ENCODE measurements around the gene LRMDA. TPM values are rescaled to one million over a fixed set of nuclear protein-coding genes. Genes with fewer than 3 reads are reported as not detected.

The LRMDA gene
- polyA plus RNA-seq, 1 donor (not counting 4 experiments of a cell fraction or from before 2014, with no cell fraction given) = not detected

DNA sequence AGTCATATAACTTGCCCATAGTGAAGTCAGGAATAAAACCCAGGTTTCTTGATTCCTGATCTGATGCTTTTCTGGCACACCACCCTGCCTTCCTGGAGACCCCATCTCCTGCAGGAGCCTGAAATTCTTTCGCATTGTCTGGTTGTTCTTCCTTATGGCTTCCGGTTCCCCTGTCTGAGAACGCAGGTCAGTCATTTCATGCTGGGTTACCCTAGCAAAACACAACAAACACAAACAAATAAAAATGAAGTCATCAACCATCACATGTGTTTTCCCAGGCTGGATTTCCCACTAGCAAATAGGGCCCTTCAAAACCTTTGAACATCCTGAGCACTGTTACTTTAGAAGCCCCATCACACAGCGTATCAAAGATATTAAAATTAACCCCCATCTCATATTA lies 569.6 kb downstream of the LRMDA start:
- no peak for TF ChIP-seq EZH2 (IDR thresholded peaks at IDR 0.05; ENCODE audit: low read length)
- TF ChIP-seq CTCF (optimal IDR thresholded peaks at IDR 0.05 in 1 of 3, IDR thresholded peaks at IDR 0.05 in 1 of 3, conservative IDR thresholded peaks at IDR 0.05 in 1 of 3; ENCODE audit: extremely low read depth in 1 of 3, insufficient read depth in 2 of 3, low read length in 3 of 3) = no peak

DNA sequence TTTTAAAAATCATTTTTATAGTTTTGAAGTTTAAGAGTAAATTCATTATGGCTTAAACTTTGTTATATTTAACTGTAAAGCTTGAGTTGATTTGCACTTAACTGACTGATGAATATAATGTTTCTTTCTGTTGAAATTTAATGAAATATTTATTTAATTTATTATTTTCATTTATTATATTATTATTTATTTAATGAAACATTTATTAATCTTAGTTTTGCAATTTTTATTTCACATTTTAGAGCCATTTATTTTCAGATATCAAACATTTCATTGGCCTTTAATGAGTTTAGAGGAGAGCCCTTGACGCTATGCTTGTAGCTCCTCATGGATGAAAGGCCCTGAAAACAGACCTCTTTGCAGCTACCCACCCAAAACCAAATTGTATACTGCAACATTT lies 570.0 kb downstream of the LRMDA start:
- FAIRE-seq (no peak), DNase-seq (ENCODE audit: low read depth, low spot score) (no peak)
- H3K27me3 ChIP-seq (ENCODE audit: control insufficient read depth, extremely low read depth, insufficient read depth, low read length) = no peaks in the 10 kb centered on the region
- H3K9me1 ChIP-seq (ENCODE audit: control insufficient read depth, extremely low read depth, insufficient read depth, low read length) = no peaks in the 10 kb centered on the region
- H3K4me2 ChIP-seq (ENCODE audit: control insufficient read depth, extremely low read depth, insufficient read depth, low read depth, low read length) = no peak overlapping the region
- H4K20me1 ChIP-seq (ENCODE audit: control insufficient read depth, extremely low read depth, insufficient read depth, low read length) = no peaks in the 10 kb centered on the region
- dilution Hi-C loops (cut with MboI; ENCODE audit: extremely low pct_ligation_motif_present, low sequenced_read_pairs) = no loop called here
- H3K79me2 ChIP-seq (ENCODE audit: control insufficient read depth, insufficient read depth, low read length) = no peaks in the 10 kb centered on the region
- H3K36me3 ChIP-seq (ENCODE audit: control insufficient read depth in 2 of 2, extremely low read depth in 1 of 2, insufficient read depth in 2 of 2, low read length in 2 of 2) = no peaks in the 10 kb centered on the region
- no peaks in the 10 kb centered on the region for H3K4me1 ChIP-seq (ENCODE audit: control insufficient read depth, extremely low read depth, insufficient read depth, low read length)
- no peak overlapping the region for H3K9ac ChIP-seq (ENCODE audit: control insufficient read depth, extremely low read depth, insufficient read depth, low read length)
- no peak overlapping the region for H3K27ac ChIP-seq (ENCODE audit: control insufficient read depth, insufficient read depth, low read length)
- H3K9me3 ChIP-seq (ENCODE audit: control insufficient read depth, low read depth, low read length) = no peaks in the 10 kb centered on the region
- no peak overlapping the region for H2AFZ ChIP-seq (ENCODE audit: control insufficient read depth, low read length)
- TF ChIP-seq CTCF (optimal IDR thresholded peaks at IDR 0.05 in 1 of 3, IDR thresholded peaks at IDR 0.05 in 1 of 3, conservative IDR thresholded peaks at IDR 0.05 in 1 of 3; ENCODE audit: extremely low read depth in 1 of 3, insufficient read depth in 2 of 3, low read length in 3 of 3) = no peak
- no peak for TF ChIP-seq EZH2 (IDR thresholded peaks at IDR 0.05; ENCODE audit: low read length)
- H3K4me3 ChIP-seq (ENCODE audit: control insufficient read depth in 2 of 3, extremely low read depth in 1 of 3, insufficient read depth in 2 of 3, low read depth in 1 of 3, low read length in 3 of 3) = no peak overlapping the region

More for the DNA sequence above, 569.6 kb downstream of the LRMDA start:
- Histone ChIP-seq H3K4me3 (ENCODE audit: control insufficient read depth in 2 of 3, extremely low read depth in 1 of 3, insufficient read depth in 2 of 3, low read depth in 1 of 3, low read length in 3 of 3) (no peak overlapping the region), H3K9me1 (ENCODE audit: control insufficient read depth, extremely low read depth, insufficient read depth, low read length) (no peaks in the 10 kb centered on the region), H3K79me2 (ENCODE audit: control insufficient read depth, insufficient read depth, low read length) (no peaks in the 10 kb centered on the region), H3K27ac (ENCODE audit: control insufficient read depth, insufficient read depth, low read length) (no peak overlapping the region), H3K4me1 (ENCODE audit: control insufficient read depth, extremely low read depth, insufficient read depth, low read length) (no peaks in the 10 kb centered on the region), H3K4me2 (ENCODE audit: control insufficient read depth, extremely low read depth, insufficient read depth, low read depth, low read length) (no peak overlapping the region), H3K36me3 (ENCODE audit: control insufficient read depth in 2 of 2, extremely low read depth in 1 of 2, insufficient read depth in 2 of 2, low read length in 2 of 2) (no peaks in the 10 kb centered on the region), H3K27me3 (ENCODE audit: control insufficient read depth, extremely low read depth, insufficient read depth, low read length) (no peaks in the 10 kb centered on the region), H4K20me1 (ENCODE audit: control insufficient read depth, extremely low read depth, insufficient read depth, low read length) (no peaks in the 10 kb centered on the region), H2AFZ (ENCODE audit: control insufficient read depth, low read length) (no peak overlapping the region), H3K9me3 (ENCODE audit: control insufficient read depth, low read depth, low read length) (no peaks in the 10 kb centered on the region), H3K9ac (ENCODE audit: control insufficient read depth, extremely low read depth, insufficient read depth, low read length) (no peak overlapping the region)
- FAIRE-seq = no peak
- dilution Hi-C loops (cut with MboI; ENCODE audit: extremely low pct_ligation_motif_present, low sequenced_read_pairs) = no loop called here
- DNase-seq (ENCODE audit: low read depth, low spot score) = no peak

Measured in keratinocyte (primary cell).